Measurements from ENCODE around the gene NDUFA12.
"Not testable (repeated sequence)": the region's sequence is repeated elsewhere in the genome, so short reads cannot be mapped to it uniquely, and the experiment has no call there.

GRCh38 chr12:94985099-94985498 is 18.4 kb downstream of the NDUFA12 start:
- TF ChIP-seq, protein P1, sequence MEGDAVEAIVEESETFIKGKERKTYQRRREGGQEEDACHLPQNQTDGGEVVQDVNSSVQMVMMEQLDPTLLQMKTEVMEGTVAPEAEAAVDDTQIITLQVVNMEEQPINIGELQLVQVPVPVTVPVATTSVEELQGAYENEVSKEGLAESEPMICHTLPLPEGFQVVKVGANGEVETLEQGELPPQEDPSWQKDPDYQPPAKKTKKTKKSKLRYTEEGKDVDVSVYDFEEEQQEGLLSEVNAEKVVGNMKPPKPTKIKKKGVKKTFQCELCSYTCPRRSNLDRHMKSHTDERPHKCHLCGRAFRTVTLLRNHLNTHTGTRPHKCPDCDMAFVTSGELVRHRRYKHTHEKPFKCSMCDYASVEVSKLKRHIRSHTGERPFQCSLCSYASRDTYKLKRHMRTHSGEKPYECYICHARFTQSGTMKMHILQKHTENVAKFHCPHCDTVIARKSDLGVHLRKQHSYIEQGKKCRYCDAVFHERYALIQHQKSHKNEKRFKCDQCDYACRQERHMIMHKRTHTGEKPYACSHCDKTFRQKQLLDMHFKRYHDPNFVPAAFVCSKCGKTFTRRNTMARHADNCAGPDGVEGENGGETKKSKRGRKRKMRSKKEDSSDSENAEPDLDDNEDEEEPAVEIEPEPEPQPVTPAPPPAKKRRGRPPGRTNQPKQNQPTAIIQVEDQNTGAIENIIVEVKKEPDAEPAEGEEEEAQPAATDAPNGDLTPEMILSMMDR (IDR thresholded peaks at IDR 0.05; ENCODE audit: insufficient read depth, low read length), result not testable (repeated sequence)
- not testable (repeated sequence) for TF ChIP-seq GABPA (IDR thresholded peaks at IDR 0.05; ENCODE audit: low read depth); POLR2AphosphoS5 (IDR thresholded peaks at IDR 0.05; ENCODE audit: low read depth); SPI1 (IDR thresholded peaks at IDR 0.05; ENCODE audit: borderline replicate concordance, low read depth)
